GM19438 (cell line): ENCODE results near the gene KDM2A.
"Not testable (repeated sequence)": the region's sequence is repeated elsewhere in the genome, so short reads cannot be mapped to it uniquely, and the experiment has no call there.

ENCODE experiments used
- ATAC-seq: cut with Tn5 transposase; IDR thresholded peaks from one replicate; pipeline ENCODE4 v1.9.1; 2021; ENCODE audit warnings: low read depth; ENCODE audit not compliant: unreplicated experiment

Gene KDM2A

DNA sequence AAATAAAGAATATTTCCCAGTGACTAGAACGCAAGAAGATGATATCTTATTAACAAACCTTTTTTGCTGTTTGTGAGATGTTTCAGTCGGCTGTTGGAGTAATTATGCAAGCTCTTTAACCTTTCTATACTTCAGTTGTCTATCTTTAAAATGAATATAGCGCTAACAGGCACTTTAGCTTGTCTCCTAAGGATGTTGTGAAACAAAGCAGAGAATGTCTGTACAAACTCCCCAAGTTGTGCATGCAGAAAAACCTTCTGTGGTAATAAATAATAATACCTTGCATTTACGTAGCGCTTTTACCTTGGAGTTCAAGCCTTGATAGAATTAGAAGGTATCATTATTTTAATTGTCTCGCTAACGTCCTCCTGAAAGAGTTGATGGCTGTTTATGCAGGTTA is 1.9 kb upstream of the KDM2A start:
- ATAC-seq: no peak

DNA sequence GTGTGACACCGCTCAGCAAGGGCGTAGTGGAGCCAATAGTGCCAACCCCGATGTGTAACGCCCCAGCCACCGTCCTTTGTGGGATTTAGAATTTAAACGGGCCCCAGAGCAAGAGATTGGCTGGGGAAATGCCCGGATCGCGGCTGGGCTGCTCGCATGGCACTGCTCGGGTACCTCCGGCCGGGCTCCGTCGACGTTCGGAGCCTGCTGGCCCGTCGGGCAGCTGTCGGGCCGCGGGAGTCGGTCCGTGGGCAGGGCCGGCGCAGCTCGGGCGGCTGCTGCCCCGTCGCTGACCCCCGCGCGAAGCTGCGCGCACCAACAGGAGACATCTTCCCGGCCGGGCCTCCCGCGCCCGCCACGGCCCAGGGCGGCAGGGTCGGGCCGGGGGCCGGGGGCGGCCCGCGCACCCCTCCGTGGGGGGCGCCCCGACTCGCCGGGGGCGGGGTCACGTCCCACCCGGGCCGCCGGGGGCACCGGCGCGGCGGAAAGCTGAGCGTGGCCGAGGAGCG is 1.3 kb upstream of the KDM2A start:
- ATAC-seq: no peak

DNA sequence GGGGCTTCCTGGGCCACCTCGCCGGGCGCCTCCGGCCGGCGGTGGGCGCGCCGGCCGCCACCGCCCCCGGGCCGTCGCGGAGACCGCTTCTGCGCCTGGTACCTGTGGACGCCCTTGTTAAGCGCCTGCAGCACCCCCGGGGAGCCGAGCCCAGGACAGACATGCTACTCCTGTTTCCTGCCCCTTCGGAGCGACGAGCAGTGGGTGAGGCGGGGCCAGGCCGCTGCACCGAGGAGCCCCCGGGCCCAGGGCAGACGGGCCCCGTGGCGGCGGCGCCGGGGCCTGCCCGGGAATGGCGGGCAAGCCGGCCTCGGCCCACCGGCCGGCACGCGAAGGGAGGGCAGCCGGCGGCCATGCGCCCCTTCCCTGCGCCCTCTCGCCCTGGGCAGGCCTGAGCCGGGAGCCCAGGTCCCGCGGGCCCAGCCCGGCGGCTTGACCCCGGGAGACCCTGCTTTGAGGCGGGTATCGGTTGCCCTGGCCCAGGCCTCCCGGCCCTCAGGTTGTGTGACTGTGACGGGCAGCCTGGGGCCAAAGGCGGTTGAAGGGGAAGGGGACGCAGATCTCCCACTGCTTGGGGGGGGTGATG is 789 bp upstream of the KDM2A start:
- ATAC-seq: no peak

DNA sequence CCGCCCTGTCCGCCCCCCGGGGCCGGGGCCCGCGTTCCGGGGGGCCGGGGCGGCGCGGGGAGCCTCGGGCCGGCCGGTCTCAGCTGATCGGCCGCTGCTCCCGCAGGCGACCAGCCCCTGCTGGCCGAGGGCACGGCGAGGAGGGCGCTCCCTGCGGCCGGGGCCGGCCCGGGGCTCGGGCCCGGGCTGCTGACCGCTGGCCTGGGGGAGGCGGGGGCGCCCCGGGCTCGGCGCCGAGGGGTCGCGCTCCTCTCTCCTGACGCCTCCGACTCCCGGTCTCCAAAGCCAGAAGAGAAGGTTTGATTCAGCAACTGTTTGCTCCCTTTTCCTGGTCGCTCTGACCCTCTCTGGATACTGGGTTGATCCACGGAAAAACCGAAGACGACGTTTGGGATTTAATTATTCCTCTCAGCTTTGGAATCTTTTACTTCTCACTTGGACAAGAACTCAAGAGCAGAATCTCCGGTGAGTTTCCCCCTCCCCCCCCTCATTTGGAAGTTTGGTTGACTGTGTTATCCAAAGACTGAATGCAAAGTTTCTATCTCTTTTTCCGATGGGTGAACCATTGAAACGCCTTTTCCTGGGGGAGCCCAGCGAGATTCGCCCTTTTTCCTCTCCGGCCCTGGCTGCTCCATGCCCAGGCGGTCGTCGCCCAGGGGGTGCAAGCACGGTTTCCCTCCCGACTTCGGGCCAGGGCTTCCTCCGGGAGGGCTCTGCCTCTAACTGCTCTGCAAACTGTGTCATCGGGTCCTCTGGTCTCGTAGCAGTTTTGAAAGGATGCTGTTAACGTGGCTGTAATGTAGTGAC is 725 bp downstream of the KDM2A start:
- ATAC-seq: peak; percentile 9

DNA sequence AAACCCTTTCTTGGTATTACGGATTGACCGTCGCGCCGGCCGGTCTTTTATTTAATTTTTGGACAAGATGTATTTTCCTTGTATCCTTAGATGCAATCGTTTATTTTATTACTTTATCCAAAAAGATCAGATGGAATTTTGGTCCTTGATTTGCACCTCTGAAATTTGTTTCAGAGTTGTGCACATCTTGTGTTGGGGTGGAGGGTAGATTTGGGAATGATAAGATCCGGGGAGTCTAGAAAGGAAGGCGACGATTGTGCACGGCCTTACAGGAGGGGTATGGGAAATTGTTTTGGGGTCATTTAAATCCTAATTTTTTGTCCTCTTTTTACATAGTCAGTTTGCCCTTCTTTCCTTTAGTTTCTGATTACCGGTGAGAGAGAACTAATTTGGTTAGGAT is 1.4 kb downstream of the KDM2A start:
- no peak for ATAC-seq

DNA sequence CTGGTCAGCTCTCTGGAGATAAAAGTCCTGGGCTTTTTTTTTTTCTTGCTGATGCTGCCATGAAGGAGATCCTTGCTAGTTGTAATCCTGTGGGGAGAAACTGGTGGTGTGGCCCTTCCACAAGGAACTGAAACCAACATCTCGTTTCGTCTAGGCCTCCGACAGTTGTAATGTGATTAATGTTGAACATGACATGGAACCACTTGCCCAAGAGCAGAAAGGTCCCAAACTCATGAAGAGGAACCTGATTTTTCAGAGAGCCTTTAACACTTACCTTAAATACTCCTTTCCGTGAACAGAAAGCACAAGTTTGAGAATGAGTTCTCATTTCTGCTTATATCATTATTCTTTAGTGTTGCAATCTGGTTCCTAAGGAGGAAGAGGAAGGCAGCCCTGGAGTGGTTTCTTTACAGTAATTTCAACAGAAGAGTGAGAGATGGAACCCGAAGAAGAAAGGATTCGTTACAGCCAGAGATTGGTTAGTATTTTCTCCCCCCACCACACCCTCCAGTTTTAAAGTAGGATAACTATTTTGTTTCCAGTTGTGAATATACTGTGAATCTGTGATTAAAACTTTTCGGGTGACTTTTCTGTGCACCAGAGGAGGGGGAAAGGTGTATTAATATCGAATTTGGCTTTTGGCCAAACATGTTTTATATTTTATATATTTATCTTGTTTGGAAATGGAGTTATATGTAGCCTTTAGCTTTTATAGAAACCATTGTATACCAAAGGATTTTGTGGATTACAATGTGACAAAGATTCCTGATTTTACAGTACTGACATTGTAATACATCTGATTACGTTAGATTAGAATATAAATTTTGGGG is 2.0 kb downstream of the KDM2A start:
- no peak for ATAC-seq

DNA sequence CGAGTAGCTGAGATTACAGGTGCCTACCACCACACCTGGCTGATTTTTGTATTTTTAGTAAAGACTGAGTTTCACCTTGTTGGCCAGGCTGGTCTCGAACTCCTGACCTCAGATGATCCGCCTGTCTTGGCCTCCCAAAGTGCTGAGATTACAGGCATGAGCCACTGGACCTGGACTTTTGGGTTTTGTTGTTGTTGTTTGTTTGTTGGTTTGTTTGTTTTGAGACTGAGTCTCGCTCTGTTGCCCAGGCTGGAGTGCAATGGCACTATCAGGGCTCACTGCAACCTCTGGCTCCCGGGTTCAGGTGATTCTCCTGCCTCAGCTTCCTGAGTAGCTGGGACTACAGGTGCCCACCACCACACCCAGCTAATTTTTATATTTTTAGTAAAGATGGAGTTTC is 4.7 kb downstream of the KDM2A start:
- not testable (repeated sequence) for ATAC-seq

DNA sequence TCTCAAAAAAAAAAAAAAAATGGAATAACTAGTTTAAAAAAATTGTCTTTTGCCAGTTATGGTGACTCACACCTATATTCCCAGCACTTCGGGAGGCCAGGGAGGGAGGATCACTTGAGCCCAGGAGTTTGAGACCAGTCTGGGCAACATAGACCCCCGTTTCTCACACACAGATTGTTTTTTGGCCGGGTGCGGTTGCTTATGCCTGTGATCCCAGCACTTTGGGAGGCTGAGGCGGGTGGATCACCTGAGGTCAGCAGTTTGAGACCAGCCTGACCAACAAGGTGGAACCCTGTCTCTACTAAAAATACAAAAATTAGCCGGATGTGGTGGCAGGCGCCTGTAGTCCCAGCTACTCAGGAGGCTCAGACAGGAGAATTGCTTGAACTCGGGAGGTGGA is 7.2 kb downstream of the KDM2A start:
- not testable (repeated sequence) for ATAC-seq

DNA sequence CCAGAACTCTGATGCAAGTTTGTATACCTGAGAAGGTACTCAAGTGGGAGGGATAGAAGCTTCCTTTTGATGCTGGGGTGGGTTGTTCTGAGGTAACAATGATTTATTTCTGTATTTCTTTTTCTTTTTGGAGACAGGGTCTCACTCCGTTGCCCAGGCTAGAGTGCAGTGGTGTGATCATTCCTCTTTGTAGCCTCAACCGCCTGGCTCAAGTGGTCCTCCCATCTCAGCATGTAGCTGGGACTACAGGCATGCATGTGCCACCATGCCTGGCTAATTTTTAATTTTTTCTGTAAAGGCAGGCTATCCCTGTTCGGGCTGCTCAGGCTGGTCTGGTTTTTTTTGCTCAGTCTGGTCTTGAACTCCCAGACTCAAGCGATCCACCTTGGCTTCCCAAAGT is 7.9 kb downstream of the KDM2A start:
- ATAC-seq: no peak

DNA sequence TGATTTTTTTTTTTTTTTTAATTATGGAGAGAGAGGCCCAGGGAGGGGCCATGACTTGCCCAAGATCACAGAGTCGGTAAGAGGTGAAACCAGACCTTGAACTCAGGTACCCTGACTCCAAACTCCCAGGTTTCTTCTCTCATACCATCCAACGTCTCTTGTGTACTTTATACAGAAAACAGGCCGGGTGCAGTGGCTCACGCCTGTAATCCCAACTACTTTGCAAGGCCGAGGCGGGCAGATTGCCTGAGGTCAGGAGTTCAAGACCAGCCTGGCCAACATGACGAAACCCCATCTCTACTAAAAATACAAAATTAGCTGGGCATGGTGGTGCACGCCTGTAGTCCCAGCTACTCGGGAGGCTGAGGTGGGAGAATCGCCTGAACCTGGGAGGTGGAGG is 11.8 kb downstream of the KDM2A start:
- not testable (repeated sequence) for ATAC-seq

DNA sequence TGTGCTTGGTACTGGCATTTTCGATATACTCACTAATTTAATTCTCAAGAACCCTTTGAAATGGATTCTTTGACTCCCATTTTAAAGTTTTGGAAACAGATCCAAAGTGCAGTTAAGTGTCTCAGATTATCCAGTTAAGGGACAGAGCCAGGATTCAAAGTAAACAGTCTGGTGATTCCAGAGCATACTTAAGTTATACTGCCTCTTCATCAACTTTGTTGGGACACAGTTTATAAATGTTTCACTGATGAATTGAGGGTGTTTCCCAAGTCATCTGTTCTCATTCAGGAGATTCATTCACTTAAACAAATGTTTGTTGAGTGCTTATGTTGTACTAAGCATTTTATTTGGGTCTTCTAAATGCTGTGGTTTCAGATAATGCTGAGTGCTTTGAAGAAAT is 17.1 kb downstream of the KDM2A start:
- no peak for ATAC-seq

DNA sequence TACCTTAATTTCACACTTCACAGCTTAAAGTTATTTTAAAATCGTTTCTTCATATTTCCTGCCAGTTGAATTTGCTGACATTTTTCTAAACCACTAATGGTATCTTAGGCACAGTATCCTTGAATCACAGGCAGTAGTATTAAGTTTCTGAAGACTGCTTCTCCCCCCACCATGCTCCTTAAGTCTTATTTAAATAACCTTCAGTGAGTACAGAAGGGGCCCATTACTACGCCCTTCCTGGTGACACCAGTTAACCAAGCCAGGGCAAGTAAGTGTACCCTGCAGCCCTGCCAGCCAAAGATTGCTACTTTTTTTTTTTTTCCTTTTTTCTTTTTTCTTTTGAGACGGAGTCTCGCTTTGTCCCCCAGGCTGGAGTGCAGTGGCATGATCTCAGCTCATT is 19.9 kb downstream of the KDM2A start:
- ATAC-seq: no peak

DNA sequence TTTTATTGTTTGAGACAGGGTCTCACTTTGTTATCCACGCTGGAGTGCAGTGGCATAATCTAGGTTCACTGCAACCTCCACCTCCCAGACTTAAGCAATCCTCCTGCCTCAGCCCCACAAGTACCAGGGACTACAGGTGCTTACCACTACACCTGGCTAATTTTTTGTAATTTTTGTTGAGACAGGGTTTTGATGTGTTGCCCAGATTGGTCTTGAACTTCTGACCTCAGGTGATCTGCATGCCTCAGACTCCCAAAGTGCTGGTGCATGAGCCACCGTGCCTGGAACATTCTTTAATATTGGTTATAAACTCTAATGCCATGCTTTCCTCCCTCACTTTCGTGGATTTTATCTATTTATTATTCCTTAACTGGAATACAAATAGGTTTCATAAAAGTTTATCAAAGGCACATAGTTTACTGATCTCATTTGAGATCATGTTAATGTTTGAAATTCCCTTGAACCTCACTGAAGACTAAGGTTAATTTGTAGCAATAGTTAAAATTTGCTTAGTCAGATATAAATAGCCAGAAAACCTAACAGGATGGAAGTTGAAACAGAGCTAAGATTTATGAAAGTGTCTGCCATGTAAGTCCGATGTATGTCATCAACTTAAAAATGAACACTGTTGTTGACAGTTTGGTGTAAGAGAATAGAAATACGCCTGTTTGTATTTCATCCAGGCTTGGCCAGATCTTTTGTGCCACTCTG is 27.6 kb downstream of the KDM2A start:
- no peak for ATAC-seq

DNA sequence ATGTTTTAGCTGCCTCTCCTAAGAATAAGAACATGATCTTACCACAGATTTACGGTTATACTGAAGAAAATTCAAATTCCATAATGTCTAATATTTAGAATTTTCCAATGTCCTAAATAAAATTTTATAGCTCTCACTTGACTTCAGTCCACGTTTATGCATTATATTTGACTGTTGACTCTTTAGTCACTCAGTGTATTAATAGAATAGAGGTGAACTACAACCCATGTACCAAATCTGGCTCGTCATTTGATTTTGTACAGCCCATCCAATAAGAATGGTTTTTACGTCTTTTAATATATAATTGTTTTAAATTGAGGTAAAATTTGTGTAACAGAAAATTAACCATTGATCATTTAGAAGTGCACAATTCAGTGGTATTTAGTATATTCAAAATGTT is 34.9 kb downstream of the KDM2A start:
- ATAC-seq: no peak

DNA sequence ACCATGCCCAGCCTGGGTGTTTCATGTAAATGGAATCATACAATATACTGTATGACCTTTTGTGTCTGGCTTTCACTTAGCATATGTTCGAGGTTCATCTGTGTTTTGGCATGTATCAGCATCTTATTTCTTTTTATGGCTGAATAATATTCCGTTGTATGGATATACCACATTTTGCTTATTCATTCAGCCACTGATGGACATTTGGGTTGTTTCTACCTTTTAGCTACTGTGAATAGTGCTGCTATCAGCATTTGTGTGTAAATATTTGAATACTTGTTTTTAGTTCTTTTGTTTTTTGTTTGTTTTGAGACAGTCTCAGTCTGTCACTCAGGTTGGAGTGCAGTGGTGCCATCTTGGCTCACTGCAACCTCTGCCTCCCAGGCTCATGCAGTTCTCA is 35.7 kb downstream of the KDM2A start:
- no peak for ATAC-seq

DNA sequence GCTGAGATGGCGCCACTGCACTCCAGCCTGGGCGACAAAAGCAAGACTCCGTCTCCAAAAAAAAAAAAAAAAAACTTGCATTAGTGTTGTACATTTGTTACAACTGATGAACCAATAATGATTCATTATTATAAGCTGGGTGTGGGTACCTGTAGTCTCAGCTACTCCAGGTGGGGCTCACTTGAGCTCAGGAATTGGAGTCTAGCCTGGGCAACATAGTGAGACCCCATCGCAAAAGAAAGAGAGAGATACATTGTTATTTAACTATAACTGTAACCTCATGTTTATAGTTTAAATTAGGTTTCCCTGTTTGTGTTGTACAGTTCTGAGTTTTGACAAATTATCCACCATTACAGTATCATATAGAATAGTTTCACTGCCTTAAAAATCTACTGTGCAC is 38.6 kb downstream of the KDM2A start:
- no peak for ATAC-seq

DNA sequence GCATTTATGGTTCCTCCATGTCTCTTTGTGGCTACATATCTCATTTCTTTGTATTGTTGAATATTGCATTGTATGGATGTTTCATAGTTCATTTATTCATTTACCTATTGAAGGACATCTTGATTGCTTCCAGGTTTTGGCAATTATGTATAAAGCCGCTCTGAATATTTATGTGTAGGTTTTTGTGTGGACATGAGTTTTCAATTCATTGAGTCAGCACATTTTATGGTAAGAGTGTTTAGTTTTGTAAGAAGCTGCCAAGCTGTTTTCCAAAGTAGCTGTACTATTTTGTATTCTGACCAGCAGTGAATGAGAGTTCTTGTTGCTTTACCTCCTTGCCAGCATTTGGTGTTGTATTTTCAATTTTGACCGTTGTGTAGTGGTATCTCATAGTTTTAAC is 39.2 kb downstream of the KDM2A start:
- ATAC-seq: no peak

DNA sequence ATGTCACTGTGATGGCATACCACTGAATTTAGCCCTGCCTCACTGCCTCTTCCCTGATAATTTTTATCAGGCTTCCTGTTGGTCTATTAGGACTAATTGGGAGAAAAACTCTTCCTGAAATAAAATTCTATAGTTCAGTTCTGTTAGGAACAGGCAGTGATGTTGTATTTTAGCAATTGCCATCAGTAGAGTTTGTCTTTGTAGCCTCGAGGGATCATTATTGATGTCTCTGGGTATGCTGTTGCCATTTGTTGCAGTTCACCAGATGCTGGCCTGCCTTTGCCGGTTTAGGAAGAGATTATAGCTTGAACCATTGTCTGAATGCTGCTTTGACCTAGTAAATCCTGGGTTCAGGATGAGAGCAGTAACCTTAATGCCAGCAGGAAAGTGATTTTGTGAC is 41.0 kb downstream of the KDM2A start:
- no peak for ATAC-seq

DNA sequence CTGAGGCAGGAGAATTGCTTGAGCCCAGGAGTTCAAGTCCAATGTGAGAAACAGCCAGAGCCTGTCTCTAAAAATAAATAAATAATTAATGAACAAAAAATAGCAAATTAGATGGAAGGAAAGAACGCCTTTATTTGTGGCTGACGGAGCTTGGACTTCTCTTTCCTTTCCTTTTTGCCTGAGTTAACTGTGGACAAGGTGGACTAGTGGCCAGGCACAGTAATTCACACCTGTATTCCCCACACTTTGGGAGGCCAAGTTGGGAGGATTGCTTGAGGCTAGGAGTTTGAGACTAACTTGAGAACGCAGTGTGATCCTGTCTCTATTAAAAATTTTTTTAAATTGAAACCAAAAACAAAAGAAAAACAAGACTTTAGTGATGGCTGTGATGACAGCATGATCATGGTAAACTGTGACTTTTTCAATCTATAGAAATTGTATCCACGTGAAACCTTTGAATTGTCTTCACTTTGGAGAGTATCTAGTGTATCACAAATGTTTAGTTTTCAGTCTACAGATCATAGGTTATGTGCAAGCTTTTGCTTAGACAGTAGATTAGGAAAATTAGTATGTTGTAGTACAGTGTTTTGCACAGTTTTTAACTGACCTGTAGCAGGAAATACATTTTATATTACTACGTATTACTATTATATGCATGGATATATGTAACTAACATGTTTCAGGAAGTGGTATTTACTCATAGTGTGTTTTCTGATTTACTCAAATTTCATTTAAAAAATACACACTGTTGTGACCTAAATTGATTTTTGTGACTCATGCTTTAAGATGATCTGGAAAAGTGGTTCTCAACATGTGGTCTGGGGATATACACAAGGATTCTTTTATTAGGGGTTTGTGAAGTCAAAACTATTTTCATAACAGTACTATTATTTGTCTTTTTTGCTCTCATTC is 42.1 kb downstream of the KDM2A start:
- no peak for ATAC-seq

DNA sequence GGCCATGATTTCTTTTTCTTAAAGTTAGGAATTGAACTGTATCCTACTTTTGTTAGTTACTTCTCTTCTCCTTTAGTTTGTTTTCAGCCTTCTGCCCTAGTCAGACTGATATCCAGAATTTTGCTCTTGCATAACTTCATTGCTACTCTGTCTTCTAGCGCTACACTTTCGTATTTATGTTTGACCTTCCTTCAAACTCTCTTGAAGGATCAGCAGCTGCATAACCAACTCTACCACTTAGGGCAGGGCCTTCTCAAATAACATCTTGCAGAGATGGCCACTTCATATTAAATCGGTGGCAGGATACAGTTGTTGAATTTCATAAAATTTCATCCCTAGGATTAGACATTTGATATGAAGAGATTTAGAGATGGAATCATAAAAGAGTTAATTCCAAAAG is 43.9 kb downstream of the KDM2A start:
- no peak for ATAC-seq
